GM12872 (cell line): ENCODE measurements around the gene FKBP2.

Experiments used
- CTCF ChIP-seq: IDR thresholded peaks from 3 replicates; pipeline ENCODE4 v1.5.1; 2011; ENCODE audit warnings: low read depth, mild to moderate bottlenecking, low read length, moderate library complexity; ENCODE audit not compliant: insufficient read depth

FKBP2 gene

GRCh38 chr11:64260147-64260708 lies 19.3 kb downstream of the FKBP2 start:
- no peak for TF ChIP-seq CTCF

DNA sequence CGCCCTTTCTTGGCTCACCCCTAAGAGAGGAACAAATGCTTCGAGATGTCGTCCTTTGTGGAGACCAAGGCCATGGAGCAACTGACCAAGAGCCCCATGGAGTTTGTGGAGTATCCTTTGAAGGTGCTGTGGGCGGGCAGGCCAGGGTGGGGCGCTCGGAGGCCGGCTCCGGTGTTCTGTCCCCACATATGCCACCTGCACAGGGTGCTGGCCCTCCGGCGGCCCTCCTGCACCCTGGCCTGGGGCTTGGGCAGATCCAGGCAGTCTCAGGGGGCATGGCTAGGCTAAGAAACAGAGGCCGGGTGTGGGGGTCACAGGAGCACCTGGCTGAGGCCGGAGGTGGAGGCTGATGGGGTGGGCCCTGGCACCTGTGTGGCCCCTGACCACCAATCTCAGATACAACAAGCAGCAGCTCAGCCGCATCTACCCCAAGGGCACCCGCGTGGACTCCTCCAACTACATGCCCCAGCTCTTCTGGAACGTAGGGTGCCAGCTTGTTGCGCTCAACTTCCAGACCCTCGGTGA lies 20.7 kb downstream of the FKBP2 start:
- no peak for TF ChIP-seq CTCF

DNA sequence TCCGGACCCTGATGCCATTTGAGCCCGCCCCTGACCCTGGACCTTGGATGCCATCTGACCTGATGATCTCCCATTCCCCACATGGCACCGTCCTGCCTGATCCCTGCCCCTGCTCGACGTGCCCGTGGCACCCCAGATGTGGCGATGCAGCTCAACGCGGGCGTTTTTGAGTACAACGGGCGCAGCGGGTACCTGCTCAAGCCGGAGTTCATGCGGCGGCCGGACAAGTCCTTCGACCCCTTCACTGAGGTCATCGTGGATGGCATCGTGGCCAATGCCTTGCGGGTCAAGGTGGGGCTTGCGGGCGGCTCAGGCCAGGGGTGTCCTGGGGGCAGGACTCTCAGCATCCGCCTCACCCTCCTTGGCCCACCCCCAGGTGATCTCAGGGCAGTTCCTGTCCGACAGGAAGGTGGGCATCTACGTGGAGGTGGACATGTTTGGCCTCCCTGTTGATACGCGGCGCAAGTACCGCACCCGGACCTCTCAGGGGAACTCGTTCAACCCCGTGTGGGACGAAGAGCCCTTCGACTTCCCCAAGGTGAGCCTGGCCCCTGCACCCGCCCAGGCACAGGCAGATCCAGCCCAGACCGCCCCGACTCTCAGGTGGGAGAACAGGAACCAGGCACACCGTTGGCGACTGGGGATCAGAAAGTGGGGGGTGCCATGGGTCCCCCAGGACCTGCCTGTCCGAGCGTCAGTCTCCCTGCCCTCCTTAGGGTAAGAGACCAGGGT lies 21.5 kb downstream of the FKBP2 start:
- TF ChIP-seq CTCF = no peak

GRCh38 chr11:64263021-64263946 lies 22.4 kb downstream of the FKBP2 start:
- TF ChIP-seq CTCF = no peak

- TF ChIP-seq CTCF = no peak
Observed at GRCh38 chr11:64263947-64264317, 23.0 kb downstream of the FKBP2 start.

DNA sequence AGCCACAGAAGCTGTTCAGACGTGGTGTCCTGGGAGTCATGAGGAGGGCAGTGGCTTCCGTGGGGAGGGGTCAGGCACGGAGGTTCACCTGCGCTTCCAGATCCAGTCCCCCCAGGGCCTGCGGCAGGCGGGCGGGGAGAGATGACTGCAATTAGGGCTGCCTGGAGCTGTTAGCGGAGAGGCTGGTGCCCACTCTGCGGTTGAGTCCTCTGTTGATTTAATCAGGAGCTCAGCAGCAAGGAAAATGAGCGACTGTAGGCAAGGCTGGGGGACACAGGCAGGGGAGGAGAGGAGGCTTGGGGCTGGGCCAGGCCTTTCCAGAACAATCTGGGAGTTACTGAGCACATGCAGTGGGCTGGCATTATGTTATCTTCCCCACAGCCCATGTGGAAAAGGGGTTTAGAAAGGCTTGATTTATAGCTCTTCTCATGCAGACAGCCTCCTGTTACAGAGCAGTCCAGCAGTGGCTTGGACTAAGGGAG lies 23.5 kb downstream of the FKBP2 start:
- no peak for TF ChIP-seq CTCF
